Smooth muscle cell (in vitro differentiated cells): Measurements from ENCODE around the gene GLS2. TPM values are rescaled to one million over a fixed set of nuclear protein-coding genes. Genes with fewer than 3 reads are reported as not detected.
"Not testable (repeated sequence)": the region's sequence is repeated elsewhere in the genome, so short reads cannot be mapped to it uniquely, and the experiment has no call there.

Experiments
- DNase-seq: peaks from one replicate; lab custom pipeline; 2025; ENCODE audit not compliant: unreplicated experiment; lab: John Stamatoyannopoulos, UW
- H2AFZ ChIP-seq: fragments of 200-600 bp; sonication (generic); 2 replicates; pipeline ENCODE4 v1.6.0; 2016; ENCODE audit warnings: antibody characterized with exemption, low read depth, mild to moderate bottlenecking
- H3F3A ChIP-seq: fragments of 200-600 bp; sonication (generic); 2 replicates; pipeline ENCODE4 v1.6.0; 2017; ENCODE audit warnings: antibody characterized with exemption, low read depth
- H3K27ac ChIP-seq: fragments of 200-600 bp; sonication (generic); 2 replicates; pipeline ENCODE4 v1.5.1; 2016; ENCODE audit warnings: low read depth, mild to moderate bottlenecking
- H3K27me3 ChIP-seq: fragments of 200-600 bp; sonication (generic); 2 replicates; pipeline ENCODE4 v1.6.1; 2016; ENCODE audit warnings: low read depth, mild to moderate bottlenecking
- H3K36me3 ChIP-seq: fragments of 200-600 bp; sonication (generic); 2 replicates; pipeline ENCODE4 v1.5.1; 2016; ENCODE audit warnings: low read depth
- H3K4me1 ChIP-seq: fragments of 200-600 bp; sonication (generic); 2 replicates; pipeline ENCODE4 v1.5.1; 2016; ENCODE audit warnings: low read depth
- H3K4me2 ChIP-seq: fragments of 200-600 bp; sonication (generic); 2 replicates; pipeline ENCODE4 v1.6.0; 2016; ENCODE audit warnings: mild to moderate bottlenecking
- H3K4me3 ChIP-seq: fragments of 200-600 bp; sonication (generic); 2 replicates; pipeline ENCODE4 v1.5.1; 2016; ENCODE audit warnings: mild to moderate bottlenecking
- H3K79me2 ChIP-seq: fragments of 200-600 bp; sonication (generic); 2 replicates; pipeline ENCODE4 v1.6.0; 2016; ENCODE audit warnings: low read depth, mild to moderate bottlenecking
- H3K9ac ChIP-seq: fragments of 200-600 bp; sonication (generic); 2 replicates; pipeline ENCODE4 v1.6.0; 2016; ENCODE audit warnings: low read depth
- H3K9me3 ChIP-seq: fragments of 200-600 bp; sonication (generic); replicated peaks from 2 replicates; pipeline ENCODE4 v1.5.1; 2016; ENCODE audit warnings: low read depth
- H4K20me1 ChIP-seq: fragments of 200-600 bp; sonication (generic); 2 replicates; pipeline ENCODE4 v1.6.0; 2016; ENCODE audit warnings: low read depth
- WGBS: methylation state at CpG from one replicate; pipeline ENCODE4 v1.1.7; 2016; ENCODE audit warnings: low lambda C conversion rate; 5-methylcytosine and 5-hydroxymethylcytosine counted together
- polyA plus RNA-seq: library from polyadenylated mRNA; unstranded; fragments of >200 nt; fragmentation: Nextera tagmentation; extraction: Ambion mirVana; gene quantifications from 2 replicates; pipeline ENCODE4 v1.2.1, GENCODE V29; 2016
- total RNA-seq: library from RNA; depleted of rRNA; stranded (reverse); fragments of >200 nt; gene quantifications from 2 replicates; pipeline ENCODE4 v1.2.3, GENCODE V29; 2014
- TF ChIP-seq, protein P1 (sequence below): fragments of 200-600 bp; sonication (generic); IDR thresholded peaks from 2 replicates; pipeline ENCODE4 v1.5.1; 2017; ENCODE audit warnings: borderline replicate concordance, mild to moderate bottlenecking, antibody characterized with exemption; ENCODE audit not compliant: insufficient read depth, poor library complexity, severe bottlenecking

GLS2 gene
- total and polyA plus RNA-seq, 2 experiments from 2014 or later, result 0.37 to 0.76 TPM

DNA sequence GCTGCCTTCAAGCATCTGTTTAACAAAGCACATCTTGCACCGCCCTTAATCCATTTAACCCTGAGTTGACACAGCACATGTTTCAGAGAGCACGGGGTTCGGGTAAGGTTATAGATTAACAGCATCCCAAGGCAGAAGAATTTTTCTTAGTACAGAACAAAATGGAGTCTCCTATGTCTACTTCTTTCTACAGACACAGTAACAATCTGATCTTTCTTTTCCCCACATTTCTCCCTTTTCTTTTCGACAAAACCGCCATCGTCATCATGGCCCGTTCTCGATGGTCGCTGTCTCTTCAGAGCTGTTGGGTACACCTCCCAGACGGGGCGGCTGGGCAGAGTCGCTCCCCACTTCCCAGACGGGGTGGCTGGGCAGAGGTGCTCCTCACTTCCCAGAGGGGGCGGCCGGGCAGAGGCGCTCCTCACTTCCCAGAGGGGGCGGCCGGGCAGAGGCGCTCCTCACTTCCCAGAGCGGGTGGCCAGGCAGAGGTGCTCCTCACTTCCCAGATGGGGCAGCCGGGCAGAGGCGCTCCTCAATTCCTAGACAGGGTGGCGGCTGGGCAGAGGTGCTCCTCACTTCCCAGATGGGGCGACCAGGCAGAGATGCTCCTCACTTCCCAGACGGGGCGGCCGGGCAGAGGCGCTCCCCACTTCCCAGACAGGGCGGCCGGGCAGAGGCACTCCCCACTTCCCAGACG lies 5.6 kb upstream of the GLS2 start:
- not testable (repeated sequence) for H3K79me2 ChIP-seq, H3F3A ChIP-seq, H3K4me3 ChIP-seq, H3K27ac ChIP-seq, H4K20me1 ChIP-seq, H3K4me2 ChIP-seq, H3K4me1 ChIP-seq, H3K9ac ChIP-seq, H2AFZ ChIP-seq, DNase-seq, H3K36me3 ChIP-seq, H3K9me3 ChIP-seq
- WGBS, result 93% methylated on average over 28 of the region's 31 CpGs
- H3K27me3 ChIP-seq, result peaks cover 32% of the 10 kb centered on the region

DNA sequence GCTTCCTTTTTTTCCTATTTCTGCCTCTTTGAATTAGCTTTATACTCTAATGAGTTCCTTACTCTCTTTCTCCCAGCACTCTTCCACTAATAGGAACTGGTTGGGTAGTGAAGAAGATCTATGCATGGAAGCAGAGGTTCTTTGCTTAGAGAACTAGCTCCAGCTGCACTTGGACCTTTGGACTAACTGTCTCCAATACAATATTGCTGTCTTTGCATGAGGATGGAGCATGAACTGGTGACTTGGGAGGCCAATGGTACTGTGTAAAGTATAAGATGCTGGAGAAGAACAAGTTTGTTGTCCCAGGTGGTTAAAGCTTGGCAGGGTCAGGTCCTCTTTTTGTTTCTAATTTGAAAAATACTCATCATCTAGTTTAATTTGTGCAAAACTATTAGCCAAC lies 2.4 kb upstream of the GLS2 start:
- H3K9me3 ChIP-seq, result no peaks in the 10 kb centered on the region
- H3K79me2 ChIP-seq, result no peaks in the 10 kb centered on the region
- H3F3A ChIP-seq, result no peaks in the 10 kb centered on the region
- TF ChIP-seq, protein P1, sequence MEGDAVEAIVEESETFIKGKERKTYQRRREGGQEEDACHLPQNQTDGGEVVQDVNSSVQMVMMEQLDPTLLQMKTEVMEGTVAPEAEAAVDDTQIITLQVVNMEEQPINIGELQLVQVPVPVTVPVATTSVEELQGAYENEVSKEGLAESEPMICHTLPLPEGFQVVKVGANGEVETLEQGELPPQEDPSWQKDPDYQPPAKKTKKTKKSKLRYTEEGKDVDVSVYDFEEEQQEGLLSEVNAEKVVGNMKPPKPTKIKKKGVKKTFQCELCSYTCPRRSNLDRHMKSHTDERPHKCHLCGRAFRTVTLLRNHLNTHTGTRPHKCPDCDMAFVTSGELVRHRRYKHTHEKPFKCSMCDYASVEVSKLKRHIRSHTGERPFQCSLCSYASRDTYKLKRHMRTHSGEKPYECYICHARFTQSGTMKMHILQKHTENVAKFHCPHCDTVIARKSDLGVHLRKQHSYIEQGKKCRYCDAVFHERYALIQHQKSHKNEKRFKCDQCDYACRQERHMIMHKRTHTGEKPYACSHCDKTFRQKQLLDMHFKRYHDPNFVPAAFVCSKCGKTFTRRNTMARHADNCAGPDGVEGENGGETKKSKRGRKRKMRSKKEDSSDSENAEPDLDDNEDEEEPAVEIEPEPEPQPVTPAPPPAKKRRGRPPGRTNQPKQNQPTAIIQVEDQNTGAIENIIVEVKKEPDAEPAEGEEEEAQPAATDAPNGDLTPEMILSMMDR, result no peak
- no peak overlapping the region for H2AFZ ChIP-seq
- no peak overlapping the region for H3K27ac ChIP-seq
- H3K4me3 ChIP-seq, result no peak overlapping the region
- DNase-seq, result no peak
- no peaks in the 10 kb centered on the region for H3K36me3 ChIP-seq
- H3K4me2 ChIP-seq, result no peak overlapping the region
- no peak overlapping the region for H3K9ac ChIP-seq
- no peaks in the 10 kb centered on the region for H3K4me1 ChIP-seq
- peaks cover 64% of the 10 kb centered on the region for H3K27me3 ChIP-seq
- no peaks in the 10 kb centered on the region for H4K20me1 ChIP-seq

DNA sequence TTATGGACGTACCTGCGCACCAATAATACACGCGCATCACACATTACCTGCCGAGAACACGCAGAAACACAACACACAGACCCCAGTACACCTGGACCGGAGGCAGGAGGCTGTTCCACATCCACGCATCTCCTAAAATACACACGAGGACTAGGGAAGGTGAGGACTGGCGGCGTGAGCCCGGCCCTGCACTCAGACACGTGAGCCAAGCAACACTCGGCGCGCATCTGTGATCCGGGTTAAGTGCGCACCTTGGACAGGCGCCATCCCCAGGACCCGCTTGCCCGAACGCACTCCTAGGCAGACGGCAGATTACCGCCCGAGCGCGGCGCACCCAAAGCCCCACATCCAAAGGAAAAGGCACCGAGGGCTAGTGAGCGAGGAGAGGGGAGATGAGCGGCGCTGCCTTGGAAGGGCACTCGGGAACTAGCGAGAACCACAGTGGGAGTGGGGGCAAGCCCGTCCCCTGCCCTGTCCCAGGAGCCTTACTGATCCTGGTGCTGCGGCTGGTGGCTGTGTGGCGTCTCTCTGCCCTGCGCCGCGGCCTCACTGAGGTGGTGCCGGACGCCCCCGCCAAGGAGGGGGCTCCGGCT lies 417 bp downstream of the GLS2 start:
- peaks cover 65% of the 10 kb centered on the region for H3K27me3 ChIP-seq
- no peaks in the 10 kb centered on the region for H3K79me2 ChIP-seq
- peak overlapping the region; percentile 52 for H3K4me3 ChIP-seq
- no peaks in the 10 kb centered on the region for H3K4me1 ChIP-seq
- H3K27ac ChIP-seq, result no peak overlapping the region
- H4K20me1 ChIP-seq, result no peaks in the 10 kb centered on the region
- H3F3A ChIP-seq, result no peaks in the 10 kb centered on the region
- WGBS, result 7% methylated on average over 44 of the region's 44 CpGs
- H3K9me3 ChIP-seq, result no peaks in the 10 kb centered on the region
- peak overlapping the region; percentile 7 for H2AFZ ChIP-seq
- H3K36me3 ChIP-seq, result no peaks in the 10 kb centered on the region
- TF ChIP-seq, protein P1, result no peak
- no peak for DNase-seq
- H3K4me2 ChIP-seq, result peak overlapping the region; percentile 82
- no peak overlapping the region for H3K9ac ChIP-seq

DNA sequence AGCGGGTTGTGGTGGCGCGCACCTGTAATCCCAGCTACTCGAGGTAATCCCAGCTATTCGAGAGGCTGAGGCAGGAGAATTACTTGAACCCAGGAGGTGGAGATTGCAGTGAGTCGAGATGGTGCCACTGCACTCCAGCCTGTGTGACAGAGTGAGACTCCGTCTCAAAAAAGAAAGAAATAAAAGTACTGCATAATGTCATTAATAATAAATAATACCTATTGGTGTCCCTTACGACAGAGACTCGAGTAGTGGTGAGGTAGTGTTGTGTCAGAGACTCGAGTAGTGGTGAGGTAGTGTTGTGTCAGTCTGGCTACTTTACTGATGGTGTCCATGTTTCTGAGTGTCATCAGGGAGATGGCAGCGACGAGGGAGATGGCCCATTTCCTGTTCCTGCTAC lies 1.3 kb downstream of the GLS2 start:
- DNase-seq, result no peak
- Histone ChIP-seq H2AFZ (no peak overlapping the region), H3K27me3 (peaks cover 63% of the 10 kb centered on the region), H3K79me2 (no peaks in the 10 kb centered on the region), H3K4me1 (no peaks in the 10 kb centered on the region), H3K9ac (no peak overlapping the region), H3F3A (no peaks in the 10 kb centered on the region), H3K27ac (no peak overlapping the region), H3K4me2 (no peak overlapping the region), H3K36me3 (no peaks in the 10 kb centered on the region), H3K4me3 (no peak overlapping the region), H4K20me1 (no peaks in the 10 kb centered on the region), H3K9me3 (no peaks in the 10 kb centered on the region)
- TF ChIP-seq, protein P1, result no peak
- 81% methylated on average over 12 of the region's 12 CpGs for WGBS
